Measurements from ENCODE around the gene GPR153.

Gene GPR153

DNA sequence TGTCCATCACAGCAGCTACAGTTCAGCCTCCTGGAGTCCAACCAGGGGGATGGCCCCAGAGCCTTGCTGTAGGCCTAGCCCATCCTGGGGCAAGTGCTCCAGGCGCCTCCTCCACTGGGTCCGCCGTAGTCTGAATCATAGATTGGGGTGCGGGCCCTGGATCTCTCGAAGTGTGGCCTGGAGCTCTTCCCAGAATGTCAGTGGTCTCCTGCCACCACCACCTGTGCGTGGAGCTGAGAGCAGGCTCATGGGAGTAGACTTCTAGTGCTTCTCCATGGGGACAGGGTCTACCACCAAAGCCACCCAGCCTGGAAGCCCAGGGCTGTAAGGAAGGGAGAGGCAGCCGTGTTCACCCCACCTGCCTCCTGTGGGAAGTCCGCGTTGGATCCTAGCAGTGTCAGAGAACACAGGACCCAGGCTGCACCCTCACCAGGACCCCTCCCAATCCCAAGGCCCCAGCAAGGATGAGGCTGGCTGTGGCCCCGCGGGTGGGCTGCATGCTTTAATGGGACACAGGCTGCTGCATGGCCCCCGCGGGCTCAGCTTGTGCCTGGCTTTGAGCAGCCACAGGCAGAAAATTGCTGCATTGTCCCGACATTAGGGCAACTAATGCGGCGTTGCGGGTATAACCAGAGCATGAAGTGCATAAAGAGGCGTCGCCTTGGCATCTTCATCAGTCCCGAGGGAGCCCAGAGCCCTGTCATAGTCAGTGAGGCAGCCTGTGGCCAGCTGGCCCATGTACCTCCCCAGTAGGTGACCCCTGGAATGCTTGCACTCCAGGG, 17.7 kb downstream of the GPR153 start:
- no peaks in the 10 kb centered on the region for H3K79me2 ChIP-seq (ENCODE audit: insufficient read depth, low read length)
- no peaks in the 10 kb centered on the region for H3K9me3 ChIP-seq (ENCODE audit: low read length)
- H3K4me2 ChIP-seq (ENCODE audit: low read length): no peak overlapping the region
- no peak overlapping the region for H3K4me3 ChIP-seq (ENCODE audit: low read depth, low read length, poor library complexity, severe bottlenecking)
- no peaks in the 10 kb centered on the region for H3K36me3 ChIP-seq (ENCODE audit: insufficient read depth, low read length)
- H3K27ac ChIP-seq (ENCODE audit: low read depth, low read length, poor library complexity, severe bottlenecking): no peak overlapping the region
- peaks cover 10% of the 10 kb centered on the region for H3K4me1 ChIP-seq (ENCODE audit: insufficient read depth, low read length, severe bottlenecking)
- H3K27me3 ChIP-seq (ENCODE audit: insufficient read depth, low read length): peaks cover 18% of the 10 kb centered on the region; the same call in 1 of the 2 replicates
- H3K9me2 ChIP-seq (ENCODE audit: low read depth, low read length): no peaks in the 10 kb centered on the region
- no peak overlapping the region for H3K9ac ChIP-seq (ENCODE audit: low read length)
- TF ChIP-seq CTCF (IDR thresholded peaks at IDR 0.05; ENCODE audit: low read length): no peak
- no peak for TF ChIP-seq EZH2 (IDR thresholded peaks at IDR 0.05; ENCODE audit: borderline replicate concordance, low read length)
- H4K20me1 ChIP-seq (ENCODE audit: insufficient read depth, low read length): no peaks in the 10 kb centered on the region
- H2AFZ ChIP-seq (ENCODE audit: low read length): no peak overlapping the region
- H3F3A ChIP-seq (ENCODE audit: insufficient read depth, low read length): no peaks in the 10 kb centered on the region

DNA sequence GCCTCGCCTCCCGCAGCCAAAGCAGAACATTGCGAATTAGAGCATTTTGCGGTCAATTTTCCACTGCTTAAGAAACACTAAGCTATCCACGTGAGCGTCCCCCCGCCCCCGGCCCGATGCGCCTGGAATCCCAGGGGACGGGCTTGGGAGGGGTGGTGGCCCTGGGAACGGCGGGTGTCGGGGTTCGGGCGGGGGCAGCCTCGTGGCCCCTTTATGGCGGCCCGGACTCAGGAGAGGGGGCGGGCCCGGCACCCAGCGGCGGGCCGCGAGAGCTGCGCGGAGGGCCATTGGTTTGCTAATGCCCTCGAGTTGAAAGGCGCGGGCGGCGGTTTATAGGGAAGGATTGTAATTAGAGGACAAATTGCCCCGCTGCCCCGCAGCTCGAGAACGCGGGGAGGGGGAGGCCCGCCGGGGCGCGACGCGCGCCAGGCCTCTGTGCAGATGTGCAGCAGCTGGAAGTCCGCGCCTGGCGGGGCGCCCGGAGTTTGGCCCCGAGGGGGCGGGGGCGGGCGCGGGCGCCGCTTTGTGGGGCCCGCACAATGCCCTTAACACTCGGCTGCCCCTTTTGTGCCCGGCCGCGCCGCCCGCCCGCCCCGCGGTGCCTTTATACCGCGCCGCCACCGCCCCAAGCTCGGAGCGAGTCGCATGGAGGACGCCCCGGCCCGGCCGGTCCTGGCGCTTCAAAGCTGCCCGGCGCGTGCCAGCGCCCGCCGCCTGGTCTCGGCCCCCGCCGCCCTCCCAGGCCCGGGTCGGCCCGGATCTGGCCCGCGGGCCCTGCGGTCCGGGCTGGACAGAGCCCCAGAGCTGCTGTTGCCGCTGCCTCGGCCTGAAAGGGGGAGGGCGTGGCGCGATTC, 18.8 kb downstream of the GPR153 start:
- Histone ChIP-seq H3K9me3 (ENCODE audit: low read length) (no peaks in the 10 kb centered on the region), H3K4me2 (ENCODE audit: low read length) (no peak overlapping the region), H3K36me3 (ENCODE audit: insufficient read depth, low read length) (no peaks in the 10 kb centered on the region), H3F3A (ENCODE audit: insufficient read depth, low read length) (no peaks in the 10 kb centered on the region), H4K20me1 (ENCODE audit: insufficient read depth, low read length) (no peaks in the 10 kb centered on the region), H3K27ac (ENCODE audit: low read depth, low read length, poor library complexity, severe bottlenecking) (no peak overlapping the region), H3K27me3 (ENCODE audit: insufficient read depth, low read length) (peaks cover 14% of the 10 kb centered on the region; the same call in 1 of the 2 replicates), H3K4me3 (ENCODE audit: low read depth, low read length, poor library complexity, severe bottlenecking) (no peak overlapping the region), H3K9me2 (ENCODE audit: low read depth, low read length) (no peaks in the 10 kb centered on the region), H3K9ac (ENCODE audit: low read length) (no peak overlapping the region), H3K4me1 (ENCODE audit: insufficient read depth, low read length, severe bottlenecking) (peaks cover 10% of the 10 kb centered on the region), H2AFZ (ENCODE audit: low read length) (no peak overlapping the region), H3K79me2 (ENCODE audit: insufficient read depth, low read length) (no peaks in the 10 kb centered on the region)
- no peak for TF ChIP-seq CTCF (IDR thresholded peaks at IDR 0.05; ENCODE audit: low read length)
- 0 out of 2 replicates have a peak, but pooled peaks have one; percentile 59 for TF ChIP-seq EZH2 (IDR thresholded peaks at IDR 0.05; ENCODE audit: borderline replicate concordance, low read length)

- no peak overlapping the region for H3K27ac ChIP-seq (ENCODE audit: low read depth, low read length, poor library complexity, severe bottlenecking)
- no peaks in the 10 kb centered on the region for H3K9me3 ChIP-seq (ENCODE audit: low read length)
- H3K4me2 ChIP-seq (ENCODE audit: low read length): no peak overlapping the region
- no peak overlapping the region for H2AFZ ChIP-seq (ENCODE audit: low read length)
- no peak overlapping the region for H3K4me3 ChIP-seq (ENCODE audit: low read depth, low read length, poor library complexity, severe bottlenecking)
- no peak overlapping the region for H3K9ac ChIP-seq (ENCODE audit: low read length)
- no peaks in the 10 kb centered on the region for H3F3A ChIP-seq (ENCODE audit: insufficient read depth, low read length)
- H4K20me1 ChIP-seq (ENCODE audit: insufficient read depth, low read length): no peaks in the 10 kb centered on the region
- H3K79me2 ChIP-seq (ENCODE audit: insufficient read depth, low read length): no peaks in the 10 kb centered on the region
- no peak for TF ChIP-seq EZH2 (IDR thresholded peaks at IDR 0.05; ENCODE audit: borderline replicate concordance, low read length)
- no peak for TF ChIP-seq CTCF (IDR thresholded peaks at IDR 0.05; ENCODE audit: low read length)
- no peaks in the 10 kb centered on the region for H3K9me2 ChIP-seq (ENCODE audit: low read depth, low read length)
- peaks cover 14% of the 10 kb centered on the region; the same call in 1 of the 2 replicates for H3K27me3 ChIP-seq (ENCODE audit: insufficient read depth, low read length)
- no peaks in the 10 kb centered on the region for H3K36me3 ChIP-seq (ENCODE audit: insufficient read depth, low read length)
- peaks cover 13% of the 10 kb centered on the region for H3K4me1 ChIP-seq (ENCODE audit: insufficient read depth, low read length, severe bottlenecking)
Observed at GRCh38 chr1:6241107-6241886, 19.6 kb downstream of the GPR153 start.
